ENCODE results near the gene APBB2.

APBB2 gene

DNA sequence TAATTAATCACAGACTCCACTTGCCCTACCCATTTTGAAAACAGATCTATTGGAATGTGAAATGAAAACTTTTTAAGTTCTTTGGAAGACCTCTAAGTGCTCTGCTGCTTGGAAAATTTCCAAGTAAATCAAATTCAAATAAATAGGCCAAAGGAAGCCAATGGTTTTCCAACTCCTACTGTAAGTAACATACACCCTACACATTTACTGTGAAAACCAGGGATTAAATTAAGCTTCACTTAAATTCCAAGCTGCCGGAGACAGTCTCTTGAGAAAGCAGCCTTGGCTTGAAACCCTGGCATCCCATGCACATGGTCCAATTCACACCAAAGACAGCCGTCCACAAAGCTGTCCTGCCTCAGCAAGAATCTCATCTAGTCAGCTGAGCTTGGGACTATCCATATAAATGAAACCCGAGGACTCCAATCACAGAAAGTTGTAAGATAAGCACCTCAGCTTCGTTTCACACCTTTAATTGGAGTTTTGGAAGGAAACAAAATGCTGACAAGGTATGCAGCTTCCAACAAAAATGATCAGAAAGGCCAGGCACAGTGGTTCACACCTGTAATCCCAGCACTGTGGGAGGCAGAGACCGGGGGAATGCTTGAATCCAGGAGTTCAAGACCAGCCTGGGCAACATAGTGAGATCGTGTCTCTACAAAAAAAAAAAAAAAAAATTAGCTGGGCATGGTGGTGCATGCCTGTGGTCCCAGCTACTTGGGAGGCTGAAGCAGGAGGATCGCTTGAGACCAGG, 88.6 kb downstream of the APBB2 start:
- TF ChIP-seq, protein P1, sequence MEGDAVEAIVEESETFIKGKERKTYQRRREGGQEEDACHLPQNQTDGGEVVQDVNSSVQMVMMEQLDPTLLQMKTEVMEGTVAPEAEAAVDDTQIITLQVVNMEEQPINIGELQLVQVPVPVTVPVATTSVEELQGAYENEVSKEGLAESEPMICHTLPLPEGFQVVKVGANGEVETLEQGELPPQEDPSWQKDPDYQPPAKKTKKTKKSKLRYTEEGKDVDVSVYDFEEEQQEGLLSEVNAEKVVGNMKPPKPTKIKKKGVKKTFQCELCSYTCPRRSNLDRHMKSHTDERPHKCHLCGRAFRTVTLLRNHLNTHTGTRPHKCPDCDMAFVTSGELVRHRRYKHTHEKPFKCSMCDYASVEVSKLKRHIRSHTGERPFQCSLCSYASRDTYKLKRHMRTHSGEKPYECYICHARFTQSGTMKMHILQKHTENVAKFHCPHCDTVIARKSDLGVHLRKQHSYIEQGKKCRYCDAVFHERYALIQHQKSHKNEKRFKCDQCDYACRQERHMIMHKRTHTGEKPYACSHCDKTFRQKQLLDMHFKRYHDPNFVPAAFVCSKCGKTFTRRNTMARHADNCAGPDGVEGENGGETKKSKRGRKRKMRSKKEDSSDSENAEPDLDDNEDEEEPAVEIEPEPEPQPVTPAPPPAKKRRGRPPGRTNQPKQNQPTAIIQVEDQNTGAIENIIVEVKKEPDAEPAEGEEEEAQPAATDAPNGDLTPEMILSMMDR (IDR thresholded peaks at IDR 0.05; ENCODE audit: low read depth, low read length), result no peak
- no peak overlapping the region for H3K4me3 ChIP-seq (ENCODE audit: low read depth, low read length)

DNA sequence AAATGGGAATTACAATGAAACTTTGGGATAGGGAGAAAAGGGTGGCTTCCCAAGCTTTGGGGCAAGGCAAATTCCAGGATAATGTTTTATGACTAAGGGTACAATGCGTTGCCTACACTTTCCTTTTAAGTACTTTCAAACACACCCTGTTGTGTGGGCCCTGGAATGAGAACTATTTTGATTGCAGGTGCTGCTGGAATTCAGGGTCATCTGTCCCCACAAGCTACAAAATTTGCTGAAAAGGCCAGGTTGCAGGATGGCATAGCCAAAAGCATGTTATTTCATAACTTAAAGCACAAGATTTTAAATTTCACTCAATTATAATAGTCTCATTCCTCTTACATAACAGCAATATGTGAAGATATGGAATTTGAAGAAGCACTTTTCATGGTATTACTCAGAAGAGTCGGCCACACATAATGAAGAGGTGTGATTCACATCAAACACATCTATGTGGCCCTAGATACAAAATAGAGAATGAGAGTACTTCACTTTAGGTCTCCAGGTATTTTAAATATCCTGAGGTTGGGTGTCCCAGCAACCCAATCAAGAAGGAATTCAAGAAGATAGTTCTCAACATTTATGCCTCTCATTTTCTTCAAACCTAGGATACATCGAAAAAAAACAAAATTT, 89.3 kb downstream of the APBB2 start:
- TF ChIP-seq, protein P1 (IDR thresholded peaks at IDR 0.05; ENCODE audit: low read depth, low read length), result no peak

GRCh38 chr4:41122775-41123174, 91.6 kb downstream of the APBB2 start:
- H3K4me3 ChIP-seq (ENCODE audit: low read depth, low read length), result no peak overlapping the region
- TF ChIP-seq, protein P1 (IDR thresholded peaks at IDR 0.05; ENCODE audit: low read depth, low read length), result no peak

More for the DNA sequence above, 89.3 kb downstream of the APBB2 start:
- no peak overlapping the region for H3K4me3 ChIP-seq (ENCODE audit: low read depth, low read length)

DNA sequence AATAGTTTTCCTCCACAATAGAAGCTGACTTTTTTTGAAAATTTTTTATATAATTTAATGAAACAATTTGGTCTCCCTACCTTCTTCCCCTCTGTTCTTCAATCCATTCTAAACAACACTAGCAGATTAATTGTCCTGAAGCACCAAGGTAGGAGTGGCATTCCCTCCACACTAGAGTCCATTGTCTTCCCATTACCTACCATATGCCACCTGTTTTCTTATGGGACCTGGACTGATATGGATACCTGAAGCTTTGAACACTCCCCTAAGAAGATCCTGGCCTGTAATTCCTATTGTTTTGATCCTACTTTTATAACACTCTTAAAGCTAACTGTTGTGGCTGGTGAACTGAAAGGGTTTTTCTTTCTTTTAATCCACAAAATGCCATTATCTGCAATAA, 92.0 kb downstream of the APBB2 start:
- TF ChIP-seq, protein P1 (IDR thresholded peaks at IDR 0.05; ENCODE audit: low read depth, low read length), result no peak
- H3K4me3 ChIP-seq (ENCODE audit: low read depth, low read length), result no peak overlapping the region

GRCh38 chr4:41121906-41122305, 92.4 kb downstream of the APBB2 start:
- TF ChIP-seq, protein P1 (IDR thresholded peaks at IDR 0.05; ENCODE audit: low read depth, low read length), result no peak

GRCh38 chr4:41120297-41121217, 93.8 kb downstream of the APBB2 start:
- TF ChIP-seq, protein P1 (IDR thresholded peaks at IDR 0.05; ENCODE audit: low read depth, low read length), result no peak
- no peak overlapping the region for H3K4me3 ChIP-seq (ENCODE audit: low read depth, low read length)

More at GRCh38 chr4:41121906-41122305, 92.4 kb downstream of the APBB2 start:
- no peak overlapping the region for H3K4me3 ChIP-seq (ENCODE audit: low read depth, low read length)

All from WI38 (cell line).